IPS-NIHi7 (cell line): Measurements from ENCODE around the gene BUD13.
"Not testable (repeated sequence)": the region's sequence is repeated elsewhere in the genome, so short reads cannot be mapped to it uniquely, and the experiment has no call there.

Experiments used
- DNase-seq: peaks from one replicate; pipeline ENCODE4 v3.0.0; 2012; ENCODE audit warnings: mixed read lengths; ENCODE audit errors: extremely low spot score

Gene BUD13, protein sequence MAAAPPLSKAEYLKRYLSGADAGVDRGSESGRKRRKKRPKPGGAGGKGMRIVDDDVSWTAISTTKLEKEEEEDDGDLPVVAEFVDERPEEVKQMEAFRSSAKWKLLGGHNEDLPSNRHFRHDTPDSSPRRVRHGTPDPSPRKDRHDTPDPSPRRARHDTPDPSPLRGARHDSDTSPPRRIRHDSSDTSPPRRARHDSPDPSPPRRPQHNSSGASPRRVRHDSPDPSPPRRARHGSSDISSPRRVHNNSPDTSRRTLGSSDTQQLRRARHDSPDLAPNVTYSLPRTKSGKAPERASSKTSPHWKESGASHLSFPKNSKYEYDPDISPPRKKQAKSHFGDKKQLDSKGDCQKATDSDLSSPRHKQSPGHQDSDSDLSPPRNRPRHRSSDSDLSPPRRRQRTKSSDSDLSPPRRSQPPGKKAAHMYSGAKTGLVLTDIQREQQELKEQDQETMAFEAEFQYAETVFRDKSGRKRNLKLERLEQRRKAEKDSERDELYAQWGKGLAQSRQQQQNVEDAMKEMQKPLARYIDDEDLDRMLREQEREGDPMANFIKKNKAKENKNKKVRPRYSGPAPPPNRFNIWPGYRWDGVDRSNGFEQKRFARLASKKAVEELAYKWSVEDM

DNA sequence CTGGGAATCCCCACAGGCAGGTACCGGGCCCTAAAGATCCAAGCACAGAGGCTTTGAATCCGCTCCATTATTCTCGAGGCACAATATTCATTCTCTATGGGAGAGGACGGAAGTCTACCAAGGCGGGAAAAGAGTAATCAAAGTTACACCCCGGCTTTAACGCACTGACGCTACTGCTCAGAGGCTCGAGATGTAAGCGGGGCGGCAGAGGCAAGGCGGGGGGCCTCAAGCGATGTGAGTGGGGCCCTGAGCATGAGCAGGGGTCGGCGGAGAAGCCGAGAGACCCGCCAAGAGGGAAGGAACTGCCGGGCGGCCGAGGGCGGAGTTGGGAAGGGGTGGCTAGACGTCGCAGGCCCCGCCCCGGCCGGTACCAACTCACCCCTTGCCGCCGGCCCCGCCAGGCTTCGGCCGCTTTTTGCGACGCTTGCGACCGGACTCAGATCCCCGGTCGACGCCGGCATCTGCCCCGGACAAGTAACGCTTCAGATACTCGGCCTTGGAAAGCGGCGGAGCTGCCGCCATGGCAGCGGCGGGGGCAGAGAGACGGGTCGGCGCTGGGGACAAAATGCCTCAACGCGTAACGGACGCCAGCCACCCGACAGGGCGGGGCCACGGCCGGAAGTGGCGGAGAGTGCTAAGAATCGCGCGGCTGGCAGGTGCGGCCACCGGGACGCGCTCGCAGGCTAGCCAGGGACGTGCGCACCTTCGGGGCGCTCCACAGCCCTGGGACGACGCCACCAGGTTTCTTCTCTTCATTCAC is at the start of gene BUD13:
Gene BUD13, minus strand, starts transcription at position 545 of the 760 bp plus-strand sequence. Its CDS starts 23 bp downstream, at position 522.
- peak; percentile 95 for DNase-seq

DNA sequence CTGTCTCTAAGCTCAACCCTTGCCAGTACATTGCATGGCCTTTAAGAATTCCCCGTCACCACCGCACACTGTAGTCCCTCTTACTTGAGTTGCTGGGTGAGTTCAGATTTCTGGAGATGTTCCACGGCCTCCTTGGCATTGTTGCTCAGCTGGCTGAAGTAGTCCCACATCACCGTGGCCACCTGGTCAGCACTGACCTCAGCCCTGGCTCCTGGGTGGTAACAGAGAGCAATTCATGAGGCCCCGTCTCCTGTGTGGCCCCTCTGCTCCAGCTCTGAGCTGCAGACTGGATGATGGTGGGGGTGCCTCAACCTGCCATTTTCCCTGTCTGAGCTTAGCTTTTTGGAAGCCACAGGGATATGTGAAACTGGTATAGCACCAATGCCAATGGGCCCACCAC is 49.8 kb upstream of the BUD13 start:
- DNase-seq, result no peak

DNA sequence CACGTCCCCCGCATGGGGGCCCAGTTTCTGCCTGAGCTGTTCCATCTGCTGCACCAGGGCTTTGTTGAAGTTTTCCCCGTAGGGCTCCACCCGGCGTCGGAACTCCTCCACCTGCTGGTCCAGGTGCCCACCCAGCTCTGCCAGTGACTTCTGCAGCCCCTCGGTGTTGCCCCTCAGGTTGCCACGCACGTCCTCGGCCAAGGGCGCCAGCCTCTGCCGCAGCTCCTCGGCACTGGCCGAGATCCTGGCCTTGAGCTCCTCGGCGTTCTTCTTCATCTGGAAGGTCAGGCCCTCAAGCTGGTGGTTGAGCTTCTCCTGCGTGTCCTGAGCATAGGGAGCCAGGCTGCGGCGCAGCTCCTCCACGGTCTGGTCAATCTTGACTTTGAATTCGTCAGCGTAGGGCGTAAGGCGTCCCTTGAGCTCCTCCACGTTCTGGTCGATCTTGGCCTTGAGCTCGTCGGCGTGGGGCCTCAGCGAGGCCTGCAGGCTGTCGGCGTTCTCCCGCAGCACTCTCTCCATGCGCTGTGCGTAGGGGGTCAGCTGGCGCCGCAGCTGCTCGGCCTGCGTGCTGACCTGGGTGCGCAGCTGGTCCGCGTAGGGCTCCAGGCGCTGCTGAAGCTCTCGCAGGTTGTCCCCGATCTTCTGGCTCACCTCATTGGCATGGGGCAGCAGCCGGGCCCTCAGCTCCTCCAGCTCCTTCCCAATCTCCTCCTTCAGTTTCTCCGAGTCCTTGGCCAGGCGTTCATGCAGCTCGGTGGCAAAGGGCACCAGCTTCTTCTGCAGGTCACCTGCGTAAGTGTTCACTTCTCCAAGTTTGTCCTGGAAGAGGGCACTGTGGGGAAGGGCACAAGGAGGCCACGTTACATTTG is 48.5 kb upstream of the BUD13 start:
- DNase-seq, result no peak

DNA sequence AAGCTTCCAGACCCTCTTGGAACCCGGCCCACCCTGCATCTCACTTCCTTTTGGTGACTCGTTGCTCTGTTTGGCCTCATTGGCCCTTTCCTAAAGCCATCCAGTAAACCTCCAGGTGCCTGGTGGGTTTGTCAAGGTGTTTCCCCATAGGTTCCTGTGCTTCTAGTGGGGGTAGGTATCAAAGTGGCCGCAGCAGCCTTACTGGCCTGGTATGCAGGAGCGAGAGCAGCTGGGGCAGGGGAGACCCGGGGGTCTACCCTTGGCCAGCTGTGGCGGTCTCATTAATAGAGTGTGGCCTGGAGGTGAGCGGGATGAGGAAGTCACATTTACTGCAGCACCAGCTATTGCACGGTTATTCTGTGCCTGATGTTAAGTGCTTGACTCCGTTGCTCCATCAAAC is 46.3 kb upstream of the BUD13 start:
- no peak for DNase-seq

DNA sequence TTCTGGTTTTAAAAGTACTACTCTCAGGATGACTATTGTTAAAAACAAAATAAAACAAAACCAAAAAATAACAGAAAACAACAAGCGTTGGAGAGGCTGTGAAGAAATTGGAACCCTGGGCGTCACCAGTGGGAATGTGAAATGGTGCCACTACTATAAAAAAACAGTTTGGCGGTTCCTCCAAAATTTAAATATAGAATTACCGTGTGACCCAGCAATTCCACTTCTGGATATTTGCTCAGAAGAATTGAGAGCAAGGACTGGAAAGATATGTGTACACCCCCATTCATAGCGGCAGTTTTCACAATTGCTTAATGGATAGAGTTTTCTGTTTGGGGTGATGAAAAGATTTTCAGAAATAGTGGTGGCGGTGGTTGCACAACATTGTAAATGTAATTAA is 41.7 kb upstream of the BUD13 start:
- no peak for DNase-seq

DNA sequence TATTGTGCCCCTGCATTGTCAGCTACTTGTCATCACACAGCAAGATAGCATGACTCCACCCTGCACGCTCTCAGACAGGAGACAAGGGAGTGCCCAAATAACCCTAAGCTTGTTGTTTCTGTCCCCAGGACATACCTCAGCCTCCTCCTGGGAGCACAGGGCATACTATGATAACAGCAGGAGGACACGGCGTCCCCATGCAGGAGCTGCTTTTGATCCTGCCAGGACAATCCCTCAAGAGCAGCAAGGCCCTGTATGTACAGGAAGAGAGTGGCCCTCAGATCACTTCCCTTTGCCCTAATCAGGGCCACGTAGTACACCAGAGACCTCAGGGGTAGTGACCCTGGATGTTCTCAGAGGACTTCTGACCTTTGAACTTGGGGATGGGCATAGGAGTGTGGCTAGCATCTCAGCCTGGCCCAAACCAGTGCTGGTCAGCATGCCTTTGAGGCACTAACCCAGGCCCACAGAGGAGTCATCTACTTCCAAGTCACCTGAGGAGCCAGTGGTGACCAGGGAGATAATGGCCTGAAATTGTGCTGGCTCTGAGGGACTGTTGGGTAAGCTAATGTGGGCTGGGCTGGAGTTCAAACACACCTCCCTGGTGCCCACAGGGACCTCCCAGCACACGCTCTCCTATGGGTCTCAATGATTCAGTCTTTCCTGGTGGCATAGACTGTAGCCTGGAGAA is 41.1 kb upstream of the BUD13 start:
- DNase-seq, result no peak

DNA sequence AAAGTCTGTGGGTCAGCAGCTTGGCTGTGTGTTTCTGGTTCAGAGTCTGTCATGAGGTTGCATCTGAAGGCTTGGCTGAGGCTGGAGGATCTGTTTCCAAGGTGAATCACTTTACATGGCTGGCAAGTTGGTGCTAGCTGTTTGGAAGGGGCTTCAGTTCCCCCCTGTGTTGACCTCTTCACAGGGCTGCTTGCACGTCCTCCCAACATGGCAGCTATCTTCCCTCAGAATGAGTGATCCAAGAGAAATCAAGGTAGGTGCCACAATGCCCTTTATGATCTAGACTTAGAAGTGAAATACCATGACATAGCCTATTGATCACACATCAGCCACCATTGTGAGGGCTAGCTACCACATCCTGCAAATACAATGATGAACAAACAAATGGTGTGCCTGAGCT is 40.4 kb upstream of the BUD13 start:
- DNase-seq, result no peak

DNA sequence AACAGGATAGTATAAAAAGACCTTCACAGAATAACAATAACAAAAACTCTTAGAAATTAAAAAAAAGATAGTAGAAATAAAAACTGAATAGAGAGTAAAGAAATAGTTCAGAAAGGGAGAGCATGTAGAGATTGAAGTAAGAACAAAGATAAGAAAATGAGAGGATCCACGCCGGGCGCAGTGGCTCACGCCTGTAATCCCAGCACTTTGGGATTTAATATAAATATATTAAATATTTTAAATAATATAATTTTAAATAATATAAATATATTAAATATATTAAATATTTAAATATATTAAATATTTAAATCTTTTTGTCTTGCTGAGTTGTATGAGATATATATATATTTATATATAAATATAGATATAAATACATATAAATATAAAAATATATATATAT is 39.3 kb upstream of the BUD13 start:
- no peak for DNase-seq

DNA sequence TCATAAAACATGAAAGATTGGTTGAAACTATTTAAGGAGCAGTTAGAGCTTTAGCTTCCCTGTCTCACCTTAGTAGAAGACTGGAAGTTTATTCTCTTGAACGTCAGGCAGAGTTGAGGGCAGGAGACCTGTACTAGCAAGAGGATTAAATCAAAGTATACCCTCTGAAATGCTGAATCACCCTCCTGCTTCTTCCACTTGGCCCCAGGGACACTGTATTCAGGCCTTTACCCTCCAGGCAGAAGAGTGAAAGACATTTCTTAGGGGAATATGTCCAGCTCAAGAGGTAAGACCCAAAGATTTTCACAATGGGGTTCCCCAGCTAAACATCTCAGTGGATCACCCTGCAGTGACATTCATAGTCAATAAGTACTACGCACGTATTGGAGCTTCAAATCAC is 38.4 kb upstream of the BUD13 start:
- DNase-seq, result no peak

DNA sequence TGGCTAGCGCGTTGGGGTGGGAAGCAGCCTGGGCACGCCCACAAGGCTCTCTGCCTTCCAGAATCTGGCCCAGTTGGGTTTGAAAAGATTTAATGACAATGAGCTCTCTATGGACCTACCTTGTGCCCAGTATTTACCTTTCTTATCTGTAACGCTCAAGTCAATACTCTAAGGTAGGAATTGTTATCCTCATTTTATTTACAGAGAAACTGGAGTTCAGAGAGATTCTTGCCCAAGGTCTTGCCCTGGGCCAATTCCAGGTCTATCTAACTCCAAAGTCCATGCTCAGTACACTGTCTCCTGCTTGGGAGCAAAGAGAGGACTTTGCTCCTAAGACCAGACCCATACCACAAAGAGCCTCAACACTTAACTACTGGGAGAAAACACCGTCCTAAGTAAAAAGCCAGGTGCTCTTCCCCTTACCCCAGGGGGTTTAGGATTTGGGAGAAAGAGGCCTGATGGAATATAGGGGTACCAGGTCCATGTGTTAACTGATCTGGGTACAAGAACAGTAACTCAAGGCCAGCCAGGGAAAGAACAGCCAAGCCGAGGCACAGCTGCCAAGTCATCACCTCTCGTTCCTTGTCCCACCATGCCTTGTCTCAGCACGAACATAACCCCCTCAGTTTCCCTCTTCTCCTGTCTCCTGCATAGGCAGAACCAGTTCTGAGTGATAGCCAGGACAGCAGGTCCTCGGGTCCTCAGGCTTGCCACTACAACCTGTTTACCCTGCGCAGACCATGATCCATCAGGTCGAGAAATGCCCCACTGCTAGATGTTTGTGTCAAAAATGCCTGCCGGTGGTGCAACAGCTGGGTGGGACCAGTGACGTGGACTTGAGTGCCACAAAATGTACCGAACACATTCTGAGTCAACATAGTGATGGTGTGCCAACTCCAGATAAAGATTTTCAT is 35.7 kb upstream of the BUD13 start:
- DNase-seq, result no peak

DNA sequence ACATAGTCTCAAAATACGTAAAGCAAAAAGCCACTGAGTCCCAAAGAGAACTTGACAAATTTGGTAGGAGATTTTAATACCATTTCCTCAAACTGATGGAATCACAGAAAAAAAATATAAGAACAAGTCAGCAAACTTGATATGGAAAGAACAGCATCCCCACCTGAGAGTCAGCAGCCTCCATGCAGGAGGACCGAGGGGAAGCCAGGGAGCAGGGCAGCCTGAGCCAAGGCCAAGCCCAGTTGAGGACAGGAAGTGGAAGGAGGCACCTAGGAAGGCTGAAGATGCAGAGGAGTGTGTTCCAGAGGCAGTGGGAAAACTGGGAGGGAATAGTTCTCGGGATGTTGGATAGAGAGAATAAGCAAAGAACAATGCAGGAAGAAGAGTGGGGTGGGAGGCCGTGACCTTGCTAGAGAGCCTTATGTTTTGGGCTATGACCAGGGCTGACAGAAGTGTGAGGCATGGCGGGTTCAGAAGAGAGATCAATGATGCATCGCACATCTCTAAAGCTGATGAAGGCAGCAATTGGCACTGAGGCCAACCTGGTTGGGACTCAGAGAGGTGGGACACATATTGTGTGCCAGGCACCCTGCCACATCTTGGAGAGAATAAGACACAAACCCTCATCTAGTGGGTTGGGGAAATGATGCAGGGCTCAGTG is 34.9 kb upstream of the BUD13 start:
- no peak for DNase-seq

DNA sequence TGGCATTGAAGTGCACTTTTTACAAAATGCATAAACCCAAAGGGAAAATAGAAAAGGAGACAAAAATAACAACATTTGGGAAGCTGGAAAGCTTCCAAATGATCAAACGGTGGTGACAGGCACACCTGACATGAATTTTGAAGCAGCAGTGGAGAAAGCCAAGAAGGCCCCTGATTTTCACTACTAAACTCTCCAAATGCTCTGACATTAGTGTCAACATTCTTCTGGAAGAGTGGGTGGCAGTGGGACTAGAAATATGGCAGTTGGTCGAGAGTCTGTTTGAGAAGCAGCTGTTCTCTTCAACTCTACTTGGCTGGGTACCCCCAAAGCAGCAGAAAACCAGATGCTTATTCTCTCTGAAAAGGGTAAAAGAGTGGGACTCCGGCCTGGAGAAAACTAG is 31.2 kb upstream of the BUD13 start:
- no peak for DNase-seq

DNA sequence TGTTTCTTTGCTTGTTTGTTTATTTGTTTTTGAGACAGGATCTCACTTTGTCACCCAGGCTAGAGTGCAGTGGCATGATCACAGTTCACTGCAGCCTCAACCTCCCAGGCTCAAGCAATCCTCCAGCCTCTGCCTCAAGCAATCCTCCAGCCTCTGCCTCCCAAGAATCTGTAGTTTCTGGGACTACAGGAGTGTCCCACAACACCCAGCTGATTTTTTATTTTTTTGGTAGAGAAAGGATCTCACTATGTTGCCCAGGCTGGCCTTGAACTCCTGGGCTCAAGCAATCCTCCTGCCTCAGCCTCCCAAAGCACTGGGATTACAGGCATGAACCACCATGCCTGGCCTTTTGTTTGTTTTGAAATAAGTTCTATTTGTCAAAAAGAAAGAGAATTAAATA is 28.9 kb upstream of the BUD13 start:
- not testable (repeated sequence) for DNase-seq

DNA sequence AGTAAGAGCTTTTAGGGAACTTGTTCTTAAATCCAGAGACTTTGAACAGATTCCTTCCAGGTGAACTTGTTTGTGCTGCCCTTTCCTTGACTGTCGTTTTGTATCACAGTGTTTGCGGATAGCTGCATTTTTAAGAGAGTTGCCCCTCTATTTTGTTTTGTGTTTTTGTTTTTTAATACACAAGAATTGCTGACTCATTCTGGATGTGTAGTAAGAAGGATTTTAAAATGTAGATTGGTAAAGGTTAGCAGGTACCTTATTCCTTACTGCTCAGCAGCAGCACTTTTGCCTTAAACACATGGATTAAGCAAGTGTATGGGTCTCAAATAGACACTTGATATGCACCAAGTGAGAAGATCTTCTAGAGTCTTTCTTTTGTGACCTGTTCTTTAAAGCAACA is 27.8 kb upstream of the BUD13 start:
- no peak for DNase-seq

DNA sequence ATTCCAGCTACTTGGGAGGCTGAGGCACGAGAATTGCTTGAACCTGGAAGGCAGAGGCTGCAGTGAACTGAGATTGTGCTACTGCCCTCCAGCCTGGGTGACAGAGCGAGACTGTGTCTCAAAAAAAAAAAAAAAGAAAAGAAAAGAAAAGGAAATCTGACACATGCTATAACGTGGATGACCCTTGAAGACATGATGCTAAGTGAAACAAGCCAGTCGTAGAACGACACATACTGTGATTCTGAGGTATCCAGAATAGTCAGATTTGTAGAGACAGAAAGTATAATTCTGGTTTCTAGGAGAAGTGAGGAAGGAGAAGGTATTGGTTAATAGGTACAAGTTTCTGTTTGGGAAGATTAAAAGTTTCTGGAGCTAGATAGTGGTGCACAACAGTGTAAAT is 25.6 kb upstream of the BUD13 start:
- no peak for DNase-seq

DNA sequence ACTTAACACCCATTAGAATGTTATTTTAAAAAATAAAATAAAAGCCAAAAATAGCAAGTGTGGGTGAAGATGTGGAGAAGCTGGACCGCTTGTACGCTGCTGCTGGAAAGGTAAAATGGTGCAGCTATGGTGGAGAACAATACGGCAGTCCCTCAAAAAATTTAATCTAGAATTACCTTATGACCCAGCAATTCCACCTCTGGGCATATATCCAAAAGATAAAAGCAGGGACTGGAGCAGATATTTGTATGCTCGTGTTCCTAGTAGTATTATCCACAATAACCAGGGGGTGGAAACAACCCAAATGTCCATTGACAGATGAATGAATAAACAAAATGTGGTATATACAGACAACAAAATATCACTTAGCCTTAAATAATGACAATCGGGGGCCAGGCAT is 25.0 kb upstream of the BUD13 start:
- DNase-seq, result no peak

DNA sequence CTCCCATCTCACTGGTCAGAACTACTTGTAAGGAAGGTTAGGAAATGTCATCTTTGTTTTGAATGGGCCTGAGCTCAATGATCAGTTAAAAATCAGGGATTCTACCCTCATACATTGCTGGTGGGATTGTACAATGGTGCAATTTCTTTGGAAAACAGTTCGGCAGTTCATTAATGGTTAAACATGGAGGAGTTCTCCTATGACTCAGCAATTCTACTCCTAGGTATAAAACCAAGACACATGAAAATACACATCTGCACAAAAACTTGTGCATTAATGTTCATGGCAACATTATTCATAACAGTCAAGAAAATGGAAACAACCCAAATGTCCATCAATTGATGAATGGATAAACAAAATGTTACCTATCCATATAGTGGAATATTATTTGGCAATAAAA is 23.8 kb upstream of the BUD13 start:
- no peak for DNase-seq

DNA sequence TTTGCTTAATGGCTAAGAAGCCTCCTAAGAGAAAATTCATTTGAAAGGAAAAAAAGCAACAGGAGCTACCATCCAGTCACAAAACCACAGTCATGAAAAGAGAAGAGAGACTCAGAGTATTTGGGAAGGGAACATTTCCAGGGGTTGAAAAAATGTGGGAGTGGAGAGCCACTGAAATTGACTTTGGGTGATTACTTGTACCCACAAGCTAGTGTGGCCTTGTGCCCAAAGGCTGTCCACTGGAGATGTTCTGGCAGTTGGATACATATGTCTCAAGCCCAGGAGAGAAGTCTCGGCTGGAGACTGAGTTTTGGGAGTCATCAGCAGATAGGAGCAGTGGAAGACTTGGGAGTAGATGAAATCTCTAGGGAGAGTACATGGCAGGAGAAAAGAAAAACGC is 22.1 kb upstream of the BUD13 start:
- DNase-seq, result no peak

DNA sequence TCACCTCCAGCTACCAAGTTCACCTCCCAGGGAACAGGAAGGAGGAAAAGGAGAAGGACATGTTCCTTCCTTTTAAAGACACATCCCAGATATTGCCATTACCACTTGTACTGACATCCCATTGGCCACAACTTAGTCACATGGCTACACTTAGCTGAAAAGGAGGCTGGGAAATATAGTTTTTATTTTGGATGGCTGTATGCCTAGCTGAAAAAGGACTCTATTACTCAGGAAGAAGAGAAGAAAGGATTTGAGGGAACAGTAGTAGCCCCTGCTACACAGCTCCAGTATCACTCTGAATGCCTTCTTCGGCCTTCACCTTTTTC is 20.9 kb upstream of the BUD13 start:
- DNase-seq, result no peak
